HG03103 (cell line): ENCODE results near the gene FADS2.
"Not testable (repeated sequence)": the region's sequence is repeated elsewhere in the genome, so short reads cannot be mapped to it uniquely, and the experiment has no call there.

Experiments
- ATAC-seq: cut with Tn5 transposase; IDR thresholded peaks from one replicate; pipeline ENCODE4 v1.9.1; 2021; ENCODE audit warnings: low read depth; ENCODE audit not compliant: unreplicated experiment

Gene FADS2

DNA sequence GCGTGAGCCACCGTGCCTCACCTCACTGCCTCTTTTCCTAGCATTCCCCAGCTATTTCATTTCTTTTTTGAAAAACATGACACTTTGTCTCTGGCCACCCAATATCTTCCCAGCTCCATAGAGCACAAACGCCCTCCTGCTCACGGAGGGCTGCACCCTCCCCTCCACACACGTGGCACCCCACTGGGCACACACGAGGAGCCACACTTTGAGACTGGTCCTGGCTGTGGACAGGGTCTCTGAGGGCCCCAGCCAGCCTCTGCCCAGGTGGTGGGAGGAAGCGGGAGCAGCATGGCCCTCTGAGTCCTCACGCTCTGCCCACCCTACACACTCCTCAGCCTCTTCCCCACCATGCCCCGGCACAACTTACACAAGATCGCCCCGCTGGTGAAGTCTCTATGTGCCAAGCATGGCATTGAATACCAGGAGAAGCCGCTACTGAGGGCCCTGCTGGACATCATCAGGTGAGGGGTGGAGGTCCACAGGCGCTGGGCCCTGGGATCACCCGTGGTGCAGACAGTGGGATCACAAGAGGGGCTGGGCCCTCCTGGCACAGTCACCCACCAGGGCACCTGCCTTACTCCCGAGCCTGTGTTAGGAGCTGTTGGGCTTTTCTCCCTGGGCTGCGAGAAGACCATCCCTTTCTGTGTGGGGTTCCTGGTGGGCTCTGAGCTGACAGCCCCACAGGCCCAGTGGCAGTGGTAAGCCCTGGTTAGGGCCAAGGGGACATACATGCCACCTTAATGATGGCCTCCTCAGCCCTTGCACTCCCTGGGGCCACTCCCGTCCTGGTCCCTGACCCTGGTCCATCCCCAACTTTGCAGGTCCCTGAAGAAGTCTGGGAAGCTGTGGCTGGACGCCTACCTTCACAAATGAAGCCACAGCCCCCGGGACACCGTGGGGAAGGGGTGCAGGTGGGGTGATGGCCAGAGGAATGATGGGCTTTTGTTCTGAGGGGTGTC is 37.0 kb downstream of the FADS2 start:
- no peak for ATAC-seq

GRCh38 chr11:61866231-61866957 is 38.3 kb downstream of the FADS2 start:
- ATAC-seq, result no peak

GRCh38 chr11:61866958-61867343 is 38.9 kb downstream of the FADS2 start:
- no peak for ATAC-seq

DNA sequence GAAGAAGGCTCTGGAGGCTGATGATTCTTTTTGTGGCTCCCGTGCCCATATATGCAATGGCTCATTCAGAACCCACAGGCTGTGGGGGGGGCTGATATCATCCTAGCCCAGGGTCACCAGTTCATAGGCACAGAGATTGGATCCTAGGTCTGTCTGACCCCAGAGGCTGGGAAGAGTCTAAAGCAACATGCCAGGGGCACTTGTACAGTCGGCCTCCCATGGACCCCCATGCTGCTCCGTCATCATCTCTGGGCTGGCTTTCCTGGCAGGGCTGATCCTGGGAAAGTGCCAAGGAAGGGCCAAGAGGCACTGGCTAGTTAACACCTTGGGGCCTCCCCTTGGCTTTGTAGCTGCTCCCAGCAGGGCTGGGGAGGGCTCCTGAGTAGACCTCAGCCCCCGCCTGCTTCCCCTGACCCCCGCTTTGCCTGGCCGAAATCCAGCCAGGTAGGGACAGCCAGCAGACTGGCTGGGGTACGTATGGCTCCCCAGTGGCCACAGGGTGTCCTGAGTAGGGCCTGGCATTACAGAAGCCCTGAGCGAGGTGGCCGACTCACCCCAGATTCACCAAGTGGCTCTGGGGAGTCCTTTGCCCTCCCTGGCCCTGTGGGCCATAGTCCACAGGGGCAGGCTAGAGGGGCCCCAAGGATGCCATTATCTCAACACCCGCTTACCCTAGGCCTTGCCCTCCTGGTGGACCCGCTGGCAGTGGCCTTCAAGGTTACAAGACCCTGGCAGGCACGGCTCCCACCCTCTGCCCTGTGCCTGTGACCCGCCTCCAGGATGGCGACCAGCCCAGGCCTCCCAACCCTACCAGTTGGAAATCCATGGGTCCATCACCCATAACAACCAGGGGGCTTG is 40.7 kb downstream of the FADS2 start:
- ATAC-seq, result no peak

- ATAC-seq, result no peak
Measured at GRCh38 chr11:61869429-61869707, 41.3 kb downstream of the FADS2 start.

DNA sequence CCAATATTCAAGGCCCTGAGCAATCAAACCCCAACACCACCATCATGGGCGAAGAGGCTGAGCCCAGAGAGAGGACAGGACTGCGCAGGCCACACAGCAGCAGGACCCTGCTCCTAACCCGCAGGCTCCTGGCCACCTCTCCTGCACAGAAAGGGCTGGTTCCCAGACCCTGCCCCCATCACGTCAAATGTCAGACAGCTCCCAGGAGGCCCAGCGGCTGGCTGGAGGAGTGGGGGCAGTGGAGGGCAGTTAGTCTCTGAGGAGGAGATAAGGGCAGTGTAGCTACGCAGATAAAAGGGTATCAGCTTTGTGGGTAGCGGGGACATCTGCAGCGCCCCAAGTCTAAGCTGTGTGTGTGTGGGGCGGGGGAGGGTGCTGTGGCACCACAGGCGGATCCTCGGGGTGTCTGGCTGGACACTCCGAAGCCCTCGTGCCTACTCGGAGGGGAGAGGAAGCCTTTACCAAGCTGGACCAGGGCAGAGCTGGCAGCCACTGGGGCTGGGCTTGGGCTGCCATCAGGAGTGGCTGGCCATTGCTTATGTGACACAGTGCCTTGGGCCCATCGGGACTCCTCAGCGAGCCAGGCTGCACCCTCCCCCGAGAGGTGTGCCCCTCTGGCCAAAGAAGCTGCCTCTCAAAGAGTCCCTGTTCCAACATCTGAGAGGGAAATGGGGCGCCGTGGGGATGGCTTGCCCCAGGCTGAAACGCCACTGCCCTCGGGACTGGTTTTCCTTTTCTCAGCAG is 41.8 kb downstream of the FADS2 start:
- no peak for ATAC-seq

DNA sequence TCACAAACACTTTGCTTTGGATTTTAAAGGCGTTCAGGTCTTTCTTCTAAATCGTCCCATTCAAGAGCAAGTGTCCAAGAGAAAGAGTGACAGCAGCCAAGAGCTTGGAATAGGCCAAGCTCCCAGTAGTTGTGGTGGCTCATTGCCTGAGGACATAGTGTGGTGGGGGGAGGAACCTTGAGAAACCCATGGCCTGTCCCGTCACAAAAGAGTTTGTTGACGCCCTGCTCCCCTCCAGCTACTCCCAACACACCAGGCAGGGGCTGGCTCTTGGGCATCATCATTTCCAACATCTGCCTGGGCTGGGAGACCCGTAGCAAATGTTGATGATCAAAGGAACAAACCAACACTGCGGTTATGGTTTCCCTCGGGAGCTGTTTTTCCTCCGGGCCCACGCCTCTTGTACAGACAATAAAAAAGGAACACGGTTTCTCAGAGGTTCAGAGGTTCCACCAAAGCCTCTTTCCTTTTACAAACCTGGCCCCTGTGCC is 42.5 kb downstream of the FADS2 start:
- ATAC-seq, result no peak

GRCh38 chr11:61871158-61871597 is 43.1 kb downstream of the FADS2 start:
- peak; percentile 81 for ATAC-seq

DNA sequence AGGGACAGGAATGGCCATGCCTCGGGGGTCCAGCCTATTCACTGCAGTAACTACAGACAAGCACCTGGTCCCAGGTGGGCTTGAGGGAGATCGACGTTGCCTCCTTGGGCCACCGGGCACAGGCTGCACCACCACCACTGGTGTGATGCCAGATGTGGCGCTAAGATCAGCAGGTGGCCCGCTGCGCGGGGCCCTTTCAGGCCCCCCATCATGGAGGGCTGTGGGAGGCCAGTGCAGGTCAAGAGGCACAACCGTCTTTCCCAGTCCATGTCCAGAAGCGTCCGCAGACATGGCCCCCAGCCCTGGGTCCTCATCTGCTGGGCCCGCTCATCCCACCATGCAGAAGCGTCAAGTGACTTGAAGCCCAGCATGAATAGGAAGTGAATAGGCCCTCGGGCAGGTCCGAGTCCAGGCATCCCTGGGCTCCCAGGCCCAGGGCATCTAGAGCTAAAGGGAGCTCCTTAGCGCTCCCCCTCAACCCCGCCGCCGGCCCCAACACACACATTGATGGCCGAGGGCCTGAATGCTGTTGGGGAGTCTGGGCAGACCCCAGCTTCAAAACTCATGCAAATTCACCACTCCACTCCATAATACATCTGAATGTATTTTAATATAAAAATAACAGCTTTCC is 45.0 kb downstream of the FADS2 start:
- ATAC-seq, result no peak

DNA sequence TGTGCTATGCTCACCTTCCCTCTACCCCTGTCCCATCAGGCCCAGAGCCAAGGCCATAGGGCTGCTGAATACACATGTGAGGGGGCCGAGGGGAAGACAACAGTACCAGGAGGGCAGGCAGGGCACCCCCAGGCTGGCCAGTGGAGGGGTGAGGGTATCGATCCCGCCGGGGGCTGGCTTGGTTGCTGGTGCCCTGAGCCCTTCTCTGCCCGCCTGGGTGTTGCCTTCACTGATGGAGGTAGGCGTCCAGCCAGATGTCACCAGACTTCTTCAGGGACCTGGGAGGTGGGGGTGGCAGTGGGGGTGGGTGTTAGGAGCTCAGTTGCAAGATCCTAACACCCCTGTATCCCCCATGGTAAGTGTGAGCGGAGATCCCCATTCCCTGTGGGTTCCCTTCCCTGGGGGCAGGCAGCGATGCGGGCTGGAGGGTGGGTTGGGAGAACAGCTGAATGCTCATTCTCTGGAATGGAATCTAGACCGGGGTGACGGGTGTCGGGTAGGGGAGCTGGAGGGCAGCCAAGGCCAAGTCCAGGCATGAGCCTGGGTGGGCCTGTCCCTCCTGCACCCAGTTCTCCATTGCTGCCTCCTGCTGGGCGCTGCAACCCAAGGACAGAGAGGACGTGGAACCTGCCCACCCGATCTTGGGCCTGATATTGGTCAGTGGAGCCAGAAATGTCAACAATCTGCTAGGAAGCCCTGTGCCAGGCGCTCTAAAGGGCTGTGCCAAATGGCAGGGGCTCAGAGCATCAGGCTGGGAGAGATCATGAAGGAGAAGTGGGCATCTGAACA is 45.7 kb downstream of the FADS2 start:
- ATAC-seq, result no peak

GRCh38 chr11:61874377-61874809 is 46.3 kb downstream of the FADS2 start:
- no peak for ATAC-seq

GRCh38 chr11:61874853-61875252 is 46.8 kb downstream of the FADS2 start:
- no peak for ATAC-seq

DNA sequence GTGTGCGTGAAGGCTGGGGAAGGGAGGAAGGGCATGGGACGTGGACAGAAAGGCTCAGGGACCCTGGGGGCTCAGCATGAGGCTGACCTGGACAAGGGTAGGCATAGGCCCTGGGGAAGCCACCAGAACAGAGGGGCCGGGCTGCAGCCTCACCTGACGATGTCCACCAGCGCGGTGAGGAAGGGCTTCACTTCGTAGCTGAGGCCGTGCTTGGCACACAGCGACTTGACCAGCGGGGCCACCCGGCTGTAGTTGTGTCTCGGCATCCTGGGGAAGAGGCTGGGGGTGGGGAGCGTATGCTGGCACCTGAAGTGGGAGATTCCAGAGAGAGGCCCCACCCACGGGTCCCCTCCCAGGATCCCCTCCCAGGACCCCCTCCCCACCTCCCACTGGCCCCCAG is 47.6 kb downstream of the FADS2 start:
- ATAC-seq, result no peak

DNA sequence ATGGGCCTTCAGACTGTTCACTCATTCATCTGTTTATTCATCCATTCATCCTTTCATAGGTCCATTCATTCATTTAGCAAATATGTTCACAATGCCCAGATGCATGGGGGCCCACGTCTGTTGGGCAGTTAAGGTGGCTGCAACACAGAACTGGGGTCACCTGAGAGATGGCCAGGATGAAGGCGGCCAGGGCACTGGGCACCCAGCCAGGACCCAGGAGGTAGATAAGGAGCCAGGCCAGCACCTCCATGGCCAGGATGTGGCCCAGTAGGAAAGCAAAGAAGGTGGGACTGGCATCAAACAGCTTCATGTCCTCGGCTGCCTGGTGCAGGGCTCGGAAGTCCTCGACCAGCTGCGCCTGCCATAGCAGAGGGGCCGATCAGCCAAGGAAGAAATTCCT is 51.1 kb downstream of the FADS2 start:
- ATAC-seq, result no peak

GRCh38 chr11:61880031-61880430 is 51.9 kb downstream of the FADS2 start:
- no peak for ATAC-seq

DNA sequence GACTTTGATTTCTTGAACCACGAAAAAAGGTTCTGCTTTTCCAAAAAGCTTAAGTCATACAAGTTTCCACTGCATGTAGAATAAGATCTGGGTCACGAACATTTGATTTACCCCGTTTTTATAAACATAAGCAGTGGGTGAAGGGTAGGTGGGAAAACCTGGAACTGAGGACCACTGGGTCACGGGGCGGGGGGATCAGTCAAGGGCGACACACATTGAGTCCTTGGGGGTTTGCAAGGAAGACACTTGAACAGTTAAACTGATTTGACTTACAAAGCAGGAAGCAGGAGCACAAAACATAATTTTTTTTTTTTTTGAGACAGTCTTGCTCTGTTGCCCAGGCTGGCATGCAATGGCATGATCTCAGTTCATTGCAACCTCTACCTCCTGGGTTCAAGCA is 52.4 kb downstream of the FADS2 start:
- no peak for ATAC-seq

- no peak for ATAC-seq
Measured at GRCh38 chr11:61881397-61881796, 53.3 kb downstream of the FADS2 start.

- ATAC-seq, result not testable (repeated sequence)
Measured at GRCh38 chr11:61882267-61882666, 54.2 kb downstream of the FADS2 start.

DNA sequence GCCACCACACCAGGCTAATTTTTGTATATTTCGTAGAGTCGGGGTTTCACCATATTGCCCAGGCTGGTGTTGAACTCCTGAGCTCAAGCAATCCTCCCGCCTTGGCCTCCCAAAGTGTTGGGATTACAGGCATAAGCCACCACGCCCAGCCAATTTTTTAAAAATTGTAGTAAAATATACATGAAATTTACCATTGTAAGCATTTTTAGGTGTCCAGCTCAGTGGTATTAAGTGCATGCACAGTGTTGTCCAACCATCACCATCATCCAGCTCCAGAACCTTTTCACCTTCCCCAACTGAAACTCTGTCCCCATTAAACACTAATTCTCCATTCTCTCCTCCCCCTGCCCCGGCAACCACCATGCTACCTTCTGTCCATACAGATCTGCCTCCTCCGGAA is 54.8 kb downstream of the FADS2 start:
- no peak for ATAC-seq
